WI38 (cell line): ENCODE data around the gene LUC7L3.

Experiments used
- H3K4me3 ChIP-seq: 2 replicates; pipeline ENCODE4 v1.5.1; 2011; ENCODE audit warnings: low read depth, mild to moderate bottlenecking, control low read depth, low read length
- CTCF ChIP-seq: IDR thresholded peaks from 2 replicates; pipeline ENCODE4 v1.5.1; 2012; ENCODE audit warnings: low read depth, mild to moderate bottlenecking, control low read depth, low read length

The LUC7L3 gene

DNA sequence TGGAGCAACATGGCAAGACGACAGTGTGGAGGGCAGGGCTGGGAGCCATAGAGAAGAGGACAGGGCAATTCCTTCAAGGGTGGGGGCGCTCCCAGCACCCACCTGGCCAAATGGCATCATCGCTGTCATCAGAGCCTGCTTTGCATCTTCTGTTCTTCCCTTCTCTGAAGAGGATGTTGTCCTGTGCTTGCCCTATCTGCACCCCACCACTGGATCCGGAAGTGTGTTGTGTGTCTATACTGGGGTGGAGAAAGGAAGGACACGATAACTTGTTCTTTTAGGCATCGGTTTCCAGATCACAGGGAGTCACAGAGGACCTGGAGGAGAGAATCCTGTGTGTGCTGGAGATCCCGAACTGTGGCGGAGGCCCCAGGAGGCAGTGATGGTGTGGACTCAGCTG, 73.6 kb downstream of the LUC7L3 start:
- no peak overlapping the region for H3K4me3 ChIP-seq

GRCh38 chr17:50794361-50794760, 75.0 kb downstream of the LUC7L3 start:
- H3K4me3 ChIP-seq, result no peak overlapping the region
- TF ChIP-seq CTCF, result no peak

More for the DNA sequence above, 73.6 kb downstream of the LUC7L3 start:
- TF ChIP-seq CTCF, result no peak

DNA sequence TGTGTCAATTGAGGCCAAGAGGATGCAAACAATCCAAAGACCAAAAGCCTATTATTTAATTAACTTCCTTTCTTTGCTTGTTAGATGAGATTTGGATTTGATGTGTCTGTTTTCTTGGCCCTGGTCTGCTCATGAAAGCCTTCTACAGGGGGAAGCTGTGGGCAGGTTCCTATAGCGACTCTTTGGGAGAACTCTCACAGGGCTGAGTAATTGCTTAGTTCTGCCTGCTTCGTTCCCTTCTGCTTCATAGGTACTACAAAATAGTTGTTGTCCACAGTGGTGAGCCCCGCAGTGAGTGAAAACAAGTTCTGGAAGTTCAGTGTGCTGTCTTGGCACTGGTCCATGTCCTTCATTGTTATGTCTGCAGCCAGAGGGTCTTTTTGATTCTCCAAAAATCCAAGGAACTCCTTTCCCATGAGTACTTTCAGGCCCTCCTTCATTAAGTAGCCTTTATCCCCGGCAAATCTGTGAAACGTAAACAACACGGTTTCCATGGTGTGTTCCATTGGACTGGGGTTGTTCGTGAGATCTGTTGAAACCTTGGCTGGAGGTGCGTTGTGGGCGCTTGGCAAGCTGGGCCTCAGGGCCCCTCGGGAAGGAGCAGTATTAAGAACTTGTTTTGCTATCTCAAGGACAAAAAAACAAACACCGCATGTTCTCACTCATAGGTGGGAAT, 77.9 kb downstream of the LUC7L3 start:
- TF ChIP-seq CTCF, result no peak
- no peak overlapping the region for H3K4me3 ChIP-seq

DNA sequence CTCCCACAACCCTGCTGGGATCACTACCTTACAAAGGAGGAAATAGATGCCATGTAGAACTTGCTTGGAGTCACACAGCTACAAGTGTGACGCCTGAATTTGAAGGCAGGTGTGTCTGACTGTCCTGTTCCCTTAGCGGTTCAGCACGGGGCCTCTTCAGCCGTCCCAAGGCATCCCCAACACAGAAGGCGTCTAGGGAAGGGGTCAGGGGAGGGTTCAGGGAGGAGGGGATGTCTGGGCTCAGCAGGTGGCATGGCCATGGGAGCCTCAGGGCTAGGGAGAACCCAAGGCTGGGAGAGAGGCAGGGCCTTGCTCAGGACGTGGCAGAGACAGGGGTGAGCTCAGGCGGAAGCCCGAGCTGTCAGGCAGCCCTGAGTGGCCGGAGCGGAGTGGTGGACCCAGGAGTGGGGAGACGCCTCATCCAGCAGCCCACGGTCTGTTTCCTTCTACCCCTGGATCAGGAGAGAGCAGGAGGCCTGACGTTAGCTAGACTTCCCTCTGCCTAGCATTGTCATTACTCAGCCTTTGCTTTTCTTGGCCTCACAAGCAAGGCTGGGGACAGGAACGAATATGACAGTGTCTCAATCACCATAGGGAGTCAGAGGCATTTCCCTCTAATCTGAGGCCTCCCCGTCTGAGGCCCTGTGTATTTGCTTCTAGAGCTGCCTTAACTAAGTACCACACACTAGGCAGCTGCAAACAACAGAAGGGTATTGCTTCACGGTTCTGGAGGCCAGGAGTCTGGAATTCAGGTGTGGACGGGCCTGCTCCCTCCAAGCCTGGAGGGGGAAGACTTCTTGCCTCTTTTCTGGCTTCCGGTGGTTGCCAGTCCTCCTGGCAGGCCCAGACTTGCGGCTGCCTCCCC, 79.3 kb downstream of the LUC7L3 start:
- no peak overlapping the region for H3K4me3 ChIP-seq
- TF ChIP-seq CTCF, result no peak

DNA sequence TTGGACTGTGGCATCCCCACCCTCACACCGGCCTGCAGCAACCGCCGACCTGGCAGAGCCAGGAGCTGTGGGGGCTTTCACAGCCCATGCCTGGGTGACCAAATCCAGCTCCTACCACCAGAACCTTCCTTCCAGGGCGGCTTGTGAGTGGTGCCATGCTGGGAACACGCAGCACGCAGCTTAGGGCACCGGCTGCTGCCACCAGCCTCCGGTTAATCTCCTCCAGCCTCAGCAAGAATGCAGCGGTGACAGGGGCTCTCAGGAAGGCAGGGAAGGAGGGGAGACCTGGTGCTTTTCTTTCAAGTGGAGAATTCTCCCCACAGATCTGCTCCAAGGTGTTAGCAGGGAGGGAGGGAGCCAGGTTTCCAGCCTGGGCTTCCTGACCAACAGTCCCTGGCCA, 80.2 kb downstream of the LUC7L3 start:
- H3K4me3 ChIP-seq, result no peak overlapping the region
- TF ChIP-seq CTCF, result no peak

DNA sequence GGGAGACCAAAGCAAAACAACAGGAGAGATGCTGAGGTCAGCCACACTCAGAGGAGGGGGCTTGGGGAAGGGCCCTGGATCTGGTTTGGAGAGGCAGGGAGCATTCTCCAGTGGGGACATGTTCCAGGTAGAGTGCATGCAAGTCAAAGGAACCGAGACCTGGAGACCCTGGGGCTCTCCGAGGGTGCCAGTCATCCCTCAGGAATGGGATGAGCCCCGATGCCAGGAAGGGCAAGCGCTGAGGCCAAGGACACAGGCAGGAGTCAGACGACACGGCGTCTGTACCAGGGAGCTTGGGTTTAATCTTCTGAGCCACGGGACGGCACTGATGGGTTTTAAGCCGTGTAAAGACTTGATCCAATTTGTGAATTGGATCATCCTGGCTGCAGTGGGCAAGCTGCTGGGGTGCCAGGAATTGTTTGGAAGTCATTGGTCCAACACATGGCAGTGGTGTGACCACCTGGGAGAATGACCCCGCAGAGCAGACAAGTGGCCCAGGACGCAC, 80.8 kb downstream of the LUC7L3 start:
- no peak for TF ChIP-seq CTCF
- no peak overlapping the region for H3K4me3 ChIP-seq
